ELF-1 (cell line): ENCODE data around the gene LRIG3.
A peak's percentile ranks its signal among the peaks of the same experiment; 100 is the strongest.
"Not testable (repeated sequence)": the region's sequence is repeated elsewhere in the genome, so short reads cannot be mapped to it uniquely, and the experiment has no call there.

ENCODE experiments used
- DNase-seq: peaks from one replicate; pipeline ENCODE4 v3.0.0-alpha.2; 2016; ENCODE audit warnings: low read depth, low spot score

The LRIG3 gene

DNA sequence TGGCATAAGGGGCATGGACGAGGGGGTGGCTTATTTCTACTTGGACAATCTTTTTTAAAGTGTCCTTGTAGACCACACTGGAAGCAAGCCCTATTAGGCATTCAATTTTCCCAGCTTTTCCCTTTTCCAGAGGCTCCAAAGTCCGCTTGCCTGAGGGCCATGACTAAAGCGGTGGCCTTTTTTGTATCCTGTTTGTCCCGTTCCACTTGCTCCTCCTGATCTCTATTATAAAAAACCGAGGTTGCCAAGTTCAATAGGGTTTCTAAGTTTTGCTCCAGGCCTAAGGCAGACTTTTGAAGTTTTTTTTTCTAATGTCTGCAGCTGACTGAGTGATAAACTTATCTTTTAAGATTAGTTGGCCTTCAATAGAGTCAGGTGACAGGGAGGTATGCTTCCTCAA, 64.7 kb downstream of the LRIG3 start:
- not testable (repeated sequence) for DNase-seq

DNA sequence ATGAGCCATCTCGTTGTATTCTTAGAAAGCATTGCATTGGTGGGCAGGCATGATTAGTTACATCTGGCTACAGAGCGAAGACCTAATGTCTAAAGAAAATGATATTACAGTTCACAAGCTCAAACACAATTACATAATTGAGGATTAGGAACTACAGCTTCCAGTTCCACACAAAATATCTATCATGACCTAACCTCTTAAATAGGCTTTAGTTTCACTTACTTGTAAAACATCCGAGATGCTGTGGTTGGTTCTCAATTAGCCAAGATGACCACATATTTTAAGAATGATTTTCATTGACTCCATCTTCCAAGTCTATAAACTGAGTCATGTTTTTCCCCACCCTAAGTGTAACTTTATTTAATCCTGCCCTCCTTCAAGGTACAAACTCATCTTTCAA, 69.5 kb downstream of the LRIG3 start:
- DNase-seq, result no peak

DNA sequence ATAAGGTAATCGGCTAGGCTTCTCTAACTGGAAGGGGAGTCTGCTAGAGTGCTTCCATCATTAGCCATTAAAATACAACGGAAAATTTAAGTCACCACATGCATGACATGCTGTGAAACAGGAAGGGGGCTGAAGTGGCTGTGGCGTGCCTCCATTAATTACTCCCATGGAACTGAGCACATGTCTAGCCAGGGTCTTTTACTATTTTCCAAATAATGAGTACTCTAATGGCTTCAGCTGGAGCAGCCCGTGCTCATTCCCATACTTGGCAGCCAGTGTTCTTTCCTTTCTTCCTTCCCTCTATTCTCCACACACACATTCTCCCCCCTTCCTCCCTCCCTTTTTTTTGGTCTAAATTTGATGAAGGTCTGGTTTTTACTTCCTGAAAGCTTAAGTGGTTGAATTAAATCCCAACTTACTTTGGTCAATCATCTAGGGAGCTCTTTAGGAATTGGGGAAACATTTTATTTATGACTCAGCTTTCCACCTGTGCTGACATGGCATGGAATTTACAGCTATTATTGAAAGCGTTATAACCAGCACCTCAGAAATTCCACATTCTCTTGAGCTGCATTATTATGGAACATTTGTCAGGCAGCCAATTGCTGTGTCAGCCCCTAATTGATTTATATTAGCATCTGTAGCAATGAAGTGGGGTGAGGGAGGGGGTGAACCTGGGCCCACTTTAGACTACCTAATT, 72.3 kb downstream of the LRIG3 start:
- no peak for DNase-seq

DNA sequence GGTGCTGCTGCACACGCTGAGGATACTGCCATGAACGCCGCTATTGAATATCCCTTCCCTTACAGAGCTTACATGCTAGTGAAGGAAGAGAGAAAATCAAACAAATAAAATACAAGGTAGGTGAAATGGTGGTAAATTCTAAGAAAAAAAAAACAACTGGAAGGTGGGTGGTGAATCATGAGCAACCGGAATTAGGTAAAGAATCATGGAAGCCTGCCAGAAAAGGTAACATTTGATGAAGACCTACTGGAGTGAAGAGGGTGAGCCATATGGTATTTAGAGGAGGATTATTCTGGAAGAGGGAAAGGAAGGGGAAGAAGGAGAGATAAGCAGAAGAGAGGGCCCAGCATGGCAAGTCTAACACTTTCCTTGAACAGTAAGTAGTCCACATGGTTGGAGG, 76.1 kb downstream of the LRIG3 start:
- DNase-seq, result no peak

DNA sequence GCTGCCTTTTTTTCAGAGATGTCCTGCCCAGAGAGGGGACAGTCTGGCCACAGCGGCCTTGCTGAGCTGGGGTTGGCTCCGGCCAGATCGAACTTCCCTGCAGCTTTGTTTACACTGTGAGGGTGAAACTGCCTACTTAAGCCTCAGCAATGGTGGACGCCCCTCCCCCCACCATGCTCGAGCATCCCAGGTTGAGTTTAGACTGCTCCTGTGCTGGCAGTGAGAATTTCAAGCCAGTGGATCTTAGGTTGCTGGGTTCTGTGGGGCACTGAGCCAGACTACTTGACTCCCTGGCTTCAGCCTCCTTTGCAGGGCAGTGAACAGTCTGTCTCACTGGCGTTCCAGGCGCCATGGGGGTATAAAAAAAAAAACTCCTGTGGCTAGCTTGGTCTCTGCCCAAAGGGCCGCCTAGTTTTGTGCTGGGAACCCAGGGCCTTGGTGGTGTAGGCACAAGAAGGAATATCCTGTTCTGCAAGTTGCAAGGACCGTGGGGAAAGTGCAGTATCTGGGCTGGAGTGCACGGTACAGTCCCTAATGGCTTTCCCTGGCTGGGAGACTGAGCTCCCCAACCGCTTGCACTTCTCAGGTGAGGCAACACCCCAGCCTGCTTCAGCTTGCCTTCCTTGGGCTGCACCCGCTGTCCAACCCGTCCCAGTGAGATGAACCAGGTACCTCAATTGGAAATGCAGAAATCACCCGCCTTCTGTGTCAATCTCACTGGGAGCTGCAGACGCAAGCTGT, 79.1 kb downstream of the LRIG3 start:
- DNase-seq, result peak; percentile 72

DNA sequence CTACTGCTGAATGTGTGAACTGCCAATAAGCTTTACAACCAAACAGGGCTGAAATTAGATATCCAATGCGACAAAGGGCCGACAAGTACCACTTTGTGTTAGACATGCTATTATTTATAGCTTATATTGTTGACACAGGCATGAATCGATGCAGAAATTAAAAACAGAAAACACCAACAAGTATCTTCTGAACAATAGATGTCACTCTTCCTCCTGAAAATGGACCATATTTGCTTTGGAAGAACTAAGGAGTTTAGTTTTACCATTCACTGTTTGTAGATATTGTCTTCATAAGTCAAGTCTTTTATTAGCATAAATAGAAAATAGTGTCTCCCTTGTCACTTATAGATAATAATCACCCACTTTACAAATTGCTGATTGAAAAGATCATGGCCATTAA, 86.5 kb downstream of the LRIG3 start:
- no peak for DNase-seq

DNA sequence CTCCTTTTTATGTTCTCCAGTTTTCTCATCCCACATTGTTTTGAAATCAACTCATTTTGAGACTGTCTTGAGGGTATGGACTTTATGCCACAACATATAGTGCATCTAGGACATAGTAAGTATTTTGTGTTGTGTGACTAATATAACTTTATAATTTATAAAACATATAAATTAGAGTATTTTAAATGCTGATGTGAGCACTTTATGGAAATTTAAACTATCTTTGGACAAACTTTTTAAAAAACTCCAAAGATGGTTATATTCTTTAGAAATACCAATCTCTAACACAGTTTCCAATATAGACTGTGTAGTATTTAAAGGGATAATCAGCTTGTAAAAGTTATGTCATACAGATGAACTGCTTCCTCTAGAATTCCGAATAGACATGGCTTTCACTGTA, 87.4 kb downstream of the LRIG3 start:
- no peak for DNase-seq
